AG08396 (cell line): ENCODE measurements around the gene ZGPAT.
"Not testable (repeated sequence)": the region's sequence is repeated elsewhere in the genome, so short reads cannot be mapped to it uniquely, and the experiment has no call there.

ENCODE experiments used
- DNase-seq: peaks from one replicate; pipeline ENCODE4 v3.0.0; 2012; ENCODE audit warnings: low spot score, mixed read lengths

Gene ZGPAT, protein sequence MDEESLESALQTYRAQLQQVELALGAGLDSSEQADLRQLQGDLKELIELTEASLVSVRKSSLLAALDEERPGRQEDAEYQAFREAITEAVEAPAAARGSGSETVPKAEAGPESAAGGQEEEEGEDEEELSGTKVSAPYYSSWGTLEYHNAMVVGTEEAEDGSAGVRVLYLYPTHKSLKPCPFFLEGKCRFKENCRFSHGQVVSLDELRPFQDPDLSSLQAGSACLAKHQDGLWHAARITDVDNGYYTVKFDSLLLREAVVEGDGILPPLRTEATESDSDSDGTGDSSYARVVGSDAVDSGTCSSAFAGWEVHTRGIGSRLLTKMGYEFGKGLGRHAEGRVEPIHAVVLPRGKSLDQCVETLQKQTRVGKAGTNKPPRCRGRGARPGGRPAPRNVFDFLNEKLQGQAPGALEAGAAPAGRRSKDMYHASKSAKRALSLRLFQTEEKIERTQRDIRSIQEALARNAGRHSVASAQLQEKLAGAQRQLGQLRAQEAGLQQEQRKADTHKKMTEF

DNA sequence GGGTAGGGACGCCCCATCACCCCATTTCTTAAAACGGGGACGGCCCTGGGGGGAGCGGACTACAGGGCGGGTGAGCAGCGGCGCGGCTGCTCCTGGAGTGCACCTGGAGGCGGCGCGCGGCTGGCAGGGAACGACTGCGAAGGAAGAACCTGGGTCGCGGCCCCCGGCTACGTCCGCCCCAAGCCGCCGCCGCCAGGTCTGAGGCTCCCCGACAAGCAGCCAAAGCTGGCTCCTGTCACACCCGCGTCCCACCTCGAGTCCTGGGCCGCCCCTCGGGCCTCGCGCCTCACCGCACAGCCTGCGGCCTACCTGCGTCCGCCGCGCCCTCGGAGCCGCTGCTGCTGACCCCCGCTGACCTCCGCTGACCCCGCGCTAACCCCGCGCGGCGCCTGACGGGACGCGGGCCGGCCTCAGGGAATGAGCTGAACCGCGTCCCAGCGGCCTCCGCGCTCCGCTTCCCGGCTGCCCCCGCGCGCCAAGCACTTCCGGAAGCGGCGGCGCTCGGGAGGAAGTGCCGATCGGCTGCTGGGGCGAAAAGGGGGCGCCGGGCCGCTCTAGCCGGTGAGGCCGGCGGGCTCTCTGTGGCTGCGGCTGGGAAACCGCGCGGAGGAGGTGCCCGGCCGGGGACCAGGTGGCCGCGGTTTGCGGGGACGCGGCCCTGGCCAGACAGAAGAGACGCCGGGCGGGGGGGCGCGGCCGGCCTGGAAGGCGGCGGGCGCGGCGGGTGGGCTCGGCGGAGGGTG, at the start of gene ZGPAT, which contains the start of gene ARFRP1:
Gene ZGPAT, plus strand, starts transcription at position 482 of the 743 bp plus-strand sequence. CDS start 542 bp downstream, outside the sequence.
Gene ARFRP1, minus strand, starts transcription at position 419 of the 743 bp plus-strand sequence. CDS start 885 bp downstream, outside the sequence.
- peak; percentile 94 for DNase-seq

- DNase-seq, result no peak
These were observed 49.1 kb upstream of the ZGPAT start for GRCh38 chr20:63658749-63659187.

- no peak for DNase-seq
These were observed 48.5 kb upstream of the ZGPAT start for GRCh38 chr20:63659370-63659769.

DNA sequence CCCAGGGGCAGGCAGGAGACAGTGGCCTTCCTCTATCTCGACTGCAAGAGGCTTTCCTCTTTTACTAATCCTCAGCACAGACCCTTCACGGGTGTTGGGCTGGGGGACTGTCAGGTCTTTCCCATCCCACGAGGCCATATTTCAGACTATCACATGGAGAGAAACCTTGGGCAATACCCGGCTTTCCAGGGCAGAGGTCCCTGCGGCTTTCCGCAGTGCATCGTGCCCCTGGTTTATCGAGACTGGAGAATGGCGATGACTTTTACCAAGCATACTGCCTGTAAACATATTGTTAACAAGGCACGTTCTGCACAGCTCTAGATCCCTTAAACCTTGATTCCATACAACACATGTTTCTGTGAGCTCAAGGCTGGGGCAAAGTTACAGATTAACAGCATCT, 47.7 kb upstream of the ZGPAT start:
- not testable (repeated sequence) for DNase-seq

DNA sequence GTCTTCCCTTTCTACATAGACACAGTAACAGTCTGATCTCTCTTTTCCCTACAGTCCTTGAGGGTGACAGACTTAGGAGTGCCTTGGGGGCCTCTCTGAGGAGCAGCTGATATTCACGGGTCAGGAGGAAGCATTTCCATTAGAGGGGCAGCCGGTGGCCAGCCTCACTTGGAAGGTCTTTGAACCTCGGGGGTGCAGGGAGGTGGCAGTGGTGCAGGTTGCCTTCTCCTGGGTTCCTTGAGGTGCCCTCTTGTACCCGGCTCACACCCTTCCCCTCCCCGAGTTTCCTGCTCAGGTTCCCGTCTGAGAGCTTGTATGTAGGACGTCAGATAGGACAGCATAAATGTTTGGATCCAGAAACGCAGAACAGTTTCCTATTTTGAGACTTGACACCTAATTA, 47.2 kb upstream of the ZGPAT start:
- DNase-seq, result no peak

DNA sequence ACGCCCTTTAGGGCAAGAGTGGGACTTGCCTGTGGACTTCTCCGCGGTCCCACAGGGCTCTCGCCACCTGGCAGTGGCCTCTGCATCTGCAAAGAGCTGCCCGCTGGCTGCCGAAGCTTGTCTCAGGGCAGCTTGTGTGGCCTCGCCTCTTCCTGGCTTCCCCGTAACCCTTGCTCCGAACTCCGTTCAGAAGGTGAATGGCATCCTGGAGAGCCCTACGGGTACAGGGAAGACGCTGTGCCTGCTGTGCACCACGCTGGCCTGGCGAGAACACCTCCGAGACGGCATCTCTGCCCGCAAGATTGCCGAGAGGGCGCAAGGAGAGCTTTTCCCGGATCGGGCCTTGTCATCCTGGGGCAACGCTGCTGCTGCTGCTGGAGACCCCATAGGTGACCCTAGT, 46.7 kb upstream of the ZGPAT start:
- no peak for DNase-seq

DNA sequence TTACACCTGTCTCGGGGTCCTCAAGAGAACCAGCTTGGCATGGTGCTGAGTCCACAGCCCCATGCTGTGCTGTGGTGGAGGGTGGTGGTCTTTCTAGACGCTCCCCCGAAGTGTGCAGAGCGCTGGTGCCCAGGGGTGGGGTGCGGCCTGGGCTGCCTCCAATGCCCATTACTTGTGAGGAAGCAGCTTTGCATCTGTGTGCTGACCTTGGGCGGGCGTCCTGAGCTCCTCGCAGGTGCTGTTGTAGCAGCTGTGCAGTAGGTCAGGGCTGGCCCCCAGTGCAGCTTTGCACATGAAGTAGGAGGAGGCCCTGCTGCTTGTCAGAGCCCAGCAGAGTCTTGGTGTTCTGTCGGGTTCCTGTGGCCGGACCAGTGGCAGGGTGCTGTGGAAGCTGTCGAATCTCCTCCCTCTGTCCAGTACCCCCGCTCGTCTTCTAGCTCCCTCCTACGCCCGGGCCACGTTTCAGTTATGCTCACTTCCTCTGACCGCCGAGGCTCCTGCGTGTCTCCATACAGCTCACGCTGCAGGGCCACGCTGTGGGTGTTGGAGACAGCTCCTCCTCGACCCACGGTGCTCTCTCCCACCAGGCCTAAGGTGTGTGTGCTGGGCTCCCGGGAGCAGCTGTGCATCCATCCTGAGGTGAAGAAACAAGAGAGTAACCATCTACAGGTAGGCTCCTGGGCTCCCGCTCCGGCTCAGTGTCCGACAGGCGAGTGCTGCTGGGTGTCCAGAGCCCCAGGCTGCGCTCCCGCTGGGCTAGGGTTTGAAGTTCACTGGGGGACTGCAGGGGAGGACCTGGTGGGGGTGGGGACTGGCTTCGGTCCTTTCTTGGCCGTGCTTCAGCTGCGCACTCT, 45.7 kb upstream of the ZGPAT start:
- no peak for DNase-seq

DNA sequence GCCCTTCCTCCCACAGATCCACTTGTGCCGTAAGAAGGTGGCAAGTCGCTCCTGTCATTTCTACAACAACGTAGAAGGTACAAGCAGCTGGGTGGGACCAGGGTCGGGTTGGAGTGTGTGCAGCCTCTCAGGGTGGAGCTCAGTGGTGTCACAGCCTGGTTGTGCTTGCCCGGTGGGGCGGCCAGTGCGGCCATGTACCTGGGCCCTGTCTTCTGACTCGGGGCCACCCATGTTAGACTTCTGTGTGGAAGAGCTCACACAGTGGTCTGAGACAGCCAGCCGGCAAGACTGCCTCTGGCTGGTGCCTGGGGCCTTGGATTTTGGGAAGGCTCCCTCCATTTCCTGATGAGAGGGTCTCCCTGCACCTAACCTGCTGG, 45.0 kb upstream of the ZGPAT start:
- DNase-seq, result no peak

- no peak for DNase-seq
These were observed 44.3 kb upstream of the ZGPAT start for GRCh38 chr20:63663332-63664066.

DNA sequence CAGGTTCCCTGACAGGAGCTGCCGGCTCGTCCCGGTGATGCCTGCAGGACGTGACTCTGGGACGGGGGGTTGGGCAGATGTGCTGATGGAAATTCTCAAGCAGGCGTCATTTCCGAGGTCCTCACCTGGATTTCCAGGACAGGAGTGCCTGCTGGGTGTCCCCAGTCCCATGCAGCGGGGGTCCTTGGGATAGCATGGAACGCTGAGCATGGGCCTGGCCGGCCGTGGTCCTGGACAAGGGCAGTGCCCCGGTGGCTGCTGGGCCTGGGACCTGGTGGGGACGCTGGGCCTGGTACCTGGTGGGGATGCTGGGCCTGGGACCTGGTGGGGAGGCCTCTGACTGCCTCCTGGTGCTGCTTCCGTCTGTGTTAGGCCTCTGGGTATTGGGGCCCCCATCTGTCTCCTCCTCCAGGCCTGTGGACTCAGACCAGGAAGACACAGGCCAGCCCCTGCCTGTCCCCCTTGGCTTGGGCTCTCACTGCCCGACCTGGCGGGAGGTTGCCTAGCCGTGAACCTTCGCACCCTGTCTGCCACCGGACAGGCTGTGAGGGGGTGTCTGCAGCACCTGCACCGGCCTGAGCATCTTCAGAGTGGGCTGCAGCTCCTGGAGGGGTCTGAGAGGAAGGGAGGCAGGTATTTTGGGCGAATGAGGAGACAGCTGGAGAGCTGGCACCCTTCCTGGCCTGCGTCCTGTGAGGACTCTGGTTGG, 43.5 kb upstream of the ZGPAT start:
- no peak for DNase-seq

DNA sequence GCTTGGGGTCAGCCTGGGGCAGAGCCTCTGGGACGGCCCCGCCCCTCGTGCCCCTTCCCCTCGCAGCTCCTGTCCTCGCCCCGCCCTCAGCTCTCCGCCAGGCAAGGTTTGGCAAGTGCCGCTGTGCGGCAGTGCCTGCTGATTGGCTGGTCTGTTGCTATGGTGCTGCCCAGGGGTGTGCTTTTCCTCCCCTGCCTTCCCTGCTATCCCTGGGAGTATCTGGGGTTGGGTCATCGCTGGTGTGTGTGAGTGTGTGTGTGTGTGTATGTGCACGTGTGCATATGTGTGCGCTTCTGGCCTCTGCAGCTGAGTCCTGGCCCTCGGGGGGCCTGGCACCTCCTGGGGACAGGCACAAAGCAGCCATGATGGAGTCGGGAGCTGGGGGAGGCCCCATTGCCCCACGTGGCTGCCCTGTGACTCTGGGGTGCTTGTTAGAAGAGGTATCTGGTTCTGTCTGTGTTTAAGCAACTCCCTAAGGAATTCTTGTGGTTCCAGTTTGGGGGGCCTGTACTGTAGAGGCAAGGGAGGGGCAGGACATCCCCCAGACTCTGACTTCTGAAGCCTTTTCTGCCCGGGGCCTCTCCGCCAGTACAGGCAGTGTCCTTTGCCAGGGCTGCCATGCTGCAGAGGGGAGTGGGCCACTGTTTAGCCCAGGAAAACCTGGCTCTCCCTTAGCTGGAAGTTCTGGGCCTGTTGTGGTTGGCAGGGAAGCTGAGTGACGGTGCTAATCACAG, 42.8 kb upstream of the ZGPAT start:
- peak; percentile 61 for DNase-seq

DNA sequence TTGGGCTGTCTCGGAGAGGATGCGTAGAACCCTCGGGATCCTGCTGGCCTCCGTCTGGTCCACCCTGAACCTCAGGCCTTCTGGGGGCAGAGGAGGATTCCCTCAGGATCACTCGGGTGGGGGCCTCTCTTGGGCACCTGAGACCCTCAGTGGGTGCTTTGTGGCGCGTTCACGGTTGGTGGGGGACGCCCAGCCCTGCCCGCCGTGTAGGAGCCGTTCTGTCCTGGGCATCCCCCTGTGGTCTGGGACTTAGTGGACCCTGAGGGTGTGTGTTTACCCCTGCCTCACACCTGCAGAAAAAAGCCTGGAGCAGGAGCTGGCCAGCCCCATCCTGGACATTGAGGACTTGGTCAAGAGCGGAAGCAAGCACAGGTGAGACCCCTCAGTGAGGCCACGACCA, 42.1 kb upstream of the ZGPAT start:
- no peak for DNase-seq

DNA sequence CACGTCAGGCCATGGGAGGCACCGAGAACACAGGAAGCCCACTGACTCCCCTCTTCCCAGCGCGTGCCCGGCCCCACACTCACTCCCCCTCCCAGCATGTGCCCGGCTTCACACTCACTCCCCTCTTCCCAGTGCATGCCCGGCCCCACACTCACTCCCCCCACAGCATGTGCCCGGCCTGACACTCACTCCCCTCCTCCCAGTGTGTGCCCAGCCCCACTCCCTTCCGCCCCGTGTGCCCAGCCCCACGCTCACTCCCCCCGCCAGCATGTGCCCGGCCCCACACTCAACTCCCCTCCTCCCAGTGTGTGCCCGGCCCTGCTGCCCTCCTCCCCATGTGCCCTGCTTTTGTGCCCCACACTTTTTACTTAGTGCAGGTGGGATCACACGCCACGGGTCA, 40.0 kb upstream of the ZGPAT start:
- DNase-seq, result no peak

DNA sequence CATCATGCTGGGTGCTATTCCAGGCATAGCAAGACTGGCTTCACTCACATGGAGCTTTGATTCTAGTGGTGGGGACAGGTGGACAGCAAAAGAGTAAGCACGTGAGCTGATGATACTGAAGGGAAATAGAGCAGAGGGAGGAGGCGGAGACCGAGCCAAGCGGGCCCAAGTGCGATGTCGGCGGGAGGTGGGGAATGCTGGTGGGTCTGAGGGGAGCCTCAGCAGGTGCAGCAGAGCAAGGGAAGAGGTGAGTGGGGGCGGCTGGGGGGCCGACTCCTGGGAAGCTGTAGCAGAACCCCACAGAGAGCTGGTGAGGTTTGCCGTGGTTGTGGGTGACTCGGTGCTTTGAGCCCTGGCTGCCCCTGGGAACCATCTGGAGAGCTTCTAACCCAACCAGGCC, 39.5 kb upstream of the ZGPAT start:
- no peak for DNase-seq

DNA sequence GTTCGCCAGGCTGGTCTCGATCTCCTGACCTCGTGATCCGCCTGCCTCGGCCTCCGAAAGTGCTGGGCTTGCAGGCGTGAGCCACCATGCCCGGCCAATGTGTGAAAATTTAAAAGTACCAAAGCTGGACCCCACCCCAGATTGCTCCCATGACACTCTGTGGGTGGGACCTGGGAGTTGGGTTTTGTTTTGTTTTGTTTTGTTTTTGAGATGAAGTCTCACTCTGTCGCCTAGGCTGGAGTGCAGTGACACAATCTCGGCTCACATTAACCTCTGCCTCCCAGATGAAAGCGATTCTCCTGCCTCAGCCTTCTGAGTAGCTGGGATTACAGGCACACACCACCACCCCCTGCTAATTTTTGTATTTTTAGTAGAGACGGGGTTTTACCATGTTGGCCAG, 36.1 kb upstream of the ZGPAT start:
- DNase-seq, result not testable (repeated sequence)

GRCh38 chr20:63672666-63673065, 35.2 kb upstream of the ZGPAT start:
- no peak for DNase-seq

DNA sequence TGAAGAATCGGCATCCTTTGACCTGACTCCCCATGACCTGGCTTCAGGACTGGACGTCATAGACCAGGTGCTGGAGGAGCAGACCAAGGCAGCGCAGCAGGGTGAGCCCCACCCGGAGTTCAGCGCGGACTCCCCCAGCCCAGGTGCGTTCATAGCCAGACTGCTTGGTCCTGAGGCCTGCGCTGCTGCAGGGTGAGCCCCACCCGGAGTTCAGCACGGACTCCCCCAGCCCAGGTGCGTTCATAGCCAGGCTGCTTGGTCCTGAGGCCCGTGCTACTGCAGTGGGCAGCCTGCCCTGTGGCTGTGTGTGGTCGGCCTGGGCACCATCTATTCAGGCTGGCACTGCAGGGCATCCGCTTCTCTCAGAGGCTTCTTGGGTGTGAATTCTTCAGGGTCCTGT, 33.9 kb upstream of the ZGPAT start:
- no peak for DNase-seq

DNA sequence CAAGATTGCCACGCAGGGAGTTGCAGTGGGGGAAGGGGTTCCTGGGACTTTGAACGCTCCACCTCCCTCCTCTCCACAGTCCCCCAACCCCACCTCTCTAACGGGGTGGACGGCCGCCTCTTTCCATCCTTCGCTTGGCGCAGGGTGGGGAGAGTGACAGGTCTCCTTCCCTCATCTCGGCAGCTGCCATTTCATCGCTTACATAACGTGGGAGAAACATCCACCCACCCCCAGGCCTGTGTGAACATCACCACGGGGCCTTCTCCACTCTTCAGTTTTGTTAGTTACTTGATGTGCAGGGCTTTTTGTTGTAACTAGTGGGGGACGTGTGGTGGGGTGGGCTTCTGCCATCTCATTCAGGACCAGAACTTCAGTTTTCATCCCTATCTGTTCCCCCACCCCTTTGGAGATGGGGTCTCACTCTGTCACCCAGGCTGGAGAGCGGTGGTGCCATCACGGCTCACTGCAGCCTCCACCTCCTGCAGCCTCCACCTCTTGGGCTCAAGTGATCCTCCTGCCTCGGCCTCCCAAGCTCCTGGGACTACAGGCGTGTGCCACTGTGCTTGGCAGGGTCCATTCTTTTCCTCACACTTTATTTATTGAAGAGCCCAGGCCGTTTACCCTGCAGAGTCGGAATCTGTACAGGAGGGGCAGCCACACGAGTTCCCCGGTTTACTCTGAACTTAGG, 32.0 kb upstream of the ZGPAT start:
- DNase-seq, result no peak

DNA sequence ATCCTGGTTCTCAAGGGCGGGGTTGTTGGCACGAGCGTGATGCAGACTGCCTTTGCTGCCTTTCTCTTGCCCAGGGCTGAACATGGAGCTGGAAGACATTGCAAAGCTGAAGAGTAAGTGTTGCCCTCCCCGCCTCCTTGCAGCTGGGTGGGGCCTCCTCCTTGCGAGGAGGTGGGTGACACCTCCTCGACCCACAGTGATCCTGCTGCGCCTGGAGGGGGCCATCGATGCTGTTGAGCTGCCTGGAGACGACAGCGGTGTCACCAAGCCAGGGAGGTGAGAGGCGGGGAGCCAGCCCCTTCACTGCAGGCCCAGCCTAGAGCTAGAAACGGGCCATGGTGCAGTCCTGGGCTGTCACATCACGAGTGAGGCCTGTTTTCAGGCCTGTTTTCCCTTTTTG, 29.8 kb upstream of the ZGPAT start:
- DNase-seq, result no peak
